Myocyte (in vitro differentiated cells): ENCODE results near the gene NUP98. TPM values are rescaled to one million over a fixed set of nuclear protein-coding genes. Genes with fewer than 3 reads are reported as not detected.

Experiments
- DNase-seq: peaks from one replicate; pipeline ENCODE4 v3.0.0-alpha.2; 2012; ENCODE audit warnings: low read depth
- total RNA-seq: library from RNA; depleted of rRNA; stranded (reverse); fragments of >200 nt; gene quantifications from 2 replicates; pipeline ENCODE4 v1.2.3, GENCODE V29; 2014

NUP98 gene
- total RNA-seq, 1 donor from 2014 or later, result 68.1 TPM

GRCh38 chr11:3738723-3739122, 58.6 kb downstream of the NUP98 start:
- DNase-seq, result no peak

GRCh38 chr11:3738241-3738640, 59.1 kb downstream of the NUP98 start:
- DNase-seq, result peak; percentile 27

GRCh38 chr11:3737386-3737933, 59.9 kb downstream of the NUP98 start:
- DNase-seq, result no peak

GRCh38 chr11:3736816-3737215, 60.5 kb downstream of the NUP98 start:
- no peak for DNase-seq

GRCh38 chr11:3735827-3736226, 61.5 kb downstream of the NUP98 start:
- DNase-seq, result no peak

GRCh38 chr11:3732671-3733436, 64.5 kb downstream of the NUP98 start:
- DNase-seq, result no peak

GRCh38 chr11:3723014-3723708, 74.2 kb downstream of the NUP98 start:
- peak; percentile 43 for DNase-seq

GRCh38 chr11:3722100-3722499, 75.3 kb downstream of the NUP98 start:
- no peak for DNase-seq

GRCh38 chr11:3720997-3721396, 76.4 kb downstream of the NUP98 start:
- DNase-seq, result no peak

- no peak for DNase-seq
Measured at GRCh38 chr11:3712274-3712673, 85.1 kb downstream of the NUP98 start.

- no peak for DNase-seq
Measured at GRCh38 chr11:3710485-3711259, 86.7 kb downstream of the NUP98 start.

- DNase-seq, result peak; percentile 14
Measured at GRCh38 chr11:3709977-3710376, 87.4 kb downstream of the NUP98 start.

GRCh38 chr11:3707176-3707575, 90.2 kb downstream of the NUP98 start:
- no peak for DNase-seq

- no peak for DNase-seq
Measured at GRCh38 chr11:3703383-3703782, 94.0 kb downstream of the NUP98 start.

- DNase-seq, result no peak
Measured at GRCh38 chr11:3700910-3701309, 96.4 kb downstream of the NUP98 start.

GRCh38 chr11:3700410-3700809, 96.9 kb downstream of the NUP98 start:
- no peak for DNase-seq

GRCh38 chr11:3686751-3687150, 110.6 kb downstream of the NUP98 start:
- DNase-seq, result peak; percentile 13

- DNase-seq, result no peak
Measured at GRCh38 chr11:3685923-3686322, 111.4 kb downstream of the NUP98 start.

GRCh38 chr11:3684819-3685172, 112.6 kb downstream of the NUP98 start:
- no peak for DNase-seq

- DNase-seq, result no peak
Measured at GRCh38 chr11:3684129-3684818, 113.1 kb downstream of the NUP98 start.

- no peak for DNase-seq
Measured at GRCh38 chr11:3683039-3683438, 114.3 kb downstream of the NUP98 start.
